DND-41 (cell line): ENCODE measurements around the gene NBL1.

Source experiments
- ATAC-seq: fragments of 200-7000 bp; cut with Tn5 transposase; 3 replicates; pipeline ENCODE4 v1.9.1; 2021; ENCODE audit warnings: low read depth; ENCODE audit not compliant: insufficient read depth
- DNase-seq: peaks from one replicate; pipeline ENCODE4 v3.0.0-alpha.2; 2020
- H2AFZ ChIP-seq: 2 replicates; pipeline ENCODE4 v1.6.0; 2012; ENCODE audit warnings: low read depth, low read length
- H3K27ac ChIP-seq: 2 replicates; pipeline ENCODE4 v1.5.1; 2012; ENCODE audit warnings: low read length, inconsistent platforms
- H3K27me3 ChIP-seq: fragments of 200-600 bp; sonication (generic); 2 replicates; pipeline ENCODE4 v1.6.0; 2012; ENCODE audit warnings: low read length, mild to moderate bottlenecking, inconsistent platforms; ENCODE audit not compliant: insufficient read depth, poor library complexity
- H3K36me3 ChIP-seq: 2 replicates; pipeline ENCODE4 v1.5.1; 2012; ENCODE audit warnings: low read length, inconsistent platforms; ENCODE audit not compliant: insufficient read depth
- H3K4me1 ChIP-seq: 2 replicates; pipeline ENCODE4 v1.5.1; 2012; ENCODE audit warnings: mild to moderate bottlenecking, low read length; ENCODE audit not compliant: insufficient read depth
- H3K4me2 ChIP-seq: 2 replicates; pipeline ENCODE4 v1.6.0; 2012; ENCODE audit warnings: mild to moderate bottlenecking, moderate library complexity, low read length, inconsistent platforms; ENCODE audit not compliant: insufficient read depth
- H3K4me3 ChIP-seq, 2 experiments: fragments of 200-600 bp in 1 of 2; shearing (Covaris generic) in 1 of 2; 2 replicates each; pipeline ENCODE4 v1.5.1; 2012 to 2016; ENCODE audit warnings: inconsistent platforms in 2 of 2, low read length in 2 of 2, mild to moderate bottlenecking in 2 of 2, low read depth in 1 of 2, moderate library complexity in 1 of 2
- H3K79me2 ChIP-seq: 2 replicates; pipeline ENCODE4 v1.6.0; 2012; ENCODE audit warnings: low read length, inconsistent platforms; ENCODE audit not compliant: insufficient read depth
- H3K9ac ChIP-seq: 2 replicates; pipeline ENCODE4 v1.6.0; 2012; ENCODE audit warnings: low read depth, mild to moderate bottlenecking, inconsistent platforms, low read length, moderate library complexity
- H3K9me3 ChIP-seq: 2 replicates; pipeline ENCODE4 v1.5.1; 2012; ENCODE audit warnings: low read length, moderate library complexity, mild to moderate bottlenecking, inconsistent platforms; ENCODE audit not compliant: insufficient read depth, severe bottlenecking
- H4K20me1 ChIP-seq: 2 replicates; pipeline ENCODE4 v1.6.0; 2012; ENCODE audit warnings: low read length; ENCODE audit not compliant: insufficient read depth
- EZH2 ChIP-seq: IDR thresholded peaks from 3 replicates; pipeline ENCODE4 v1.6.1; 2012; ENCODE audit warnings: borderline replicate concordance, low read depth, mild to moderate bottlenecking, moderate library complexity, low read length, inconsistent platforms; ENCODE audit not compliant: severe bottlenecking
- TF ChIP-seq, protein P1 (sequence below): IDR thresholded peaks from 2 replicates; pipeline ENCODE4 v1.5.1; 2012; ENCODE audit warnings: borderline replicate concordance, low read length, moderate library complexity, mild to moderate bottlenecking; ENCODE audit not compliant: poor library complexity, severe bottlenecking; ENCODE audit errors: extremely low read depth

NBL1 gene

DNA sequence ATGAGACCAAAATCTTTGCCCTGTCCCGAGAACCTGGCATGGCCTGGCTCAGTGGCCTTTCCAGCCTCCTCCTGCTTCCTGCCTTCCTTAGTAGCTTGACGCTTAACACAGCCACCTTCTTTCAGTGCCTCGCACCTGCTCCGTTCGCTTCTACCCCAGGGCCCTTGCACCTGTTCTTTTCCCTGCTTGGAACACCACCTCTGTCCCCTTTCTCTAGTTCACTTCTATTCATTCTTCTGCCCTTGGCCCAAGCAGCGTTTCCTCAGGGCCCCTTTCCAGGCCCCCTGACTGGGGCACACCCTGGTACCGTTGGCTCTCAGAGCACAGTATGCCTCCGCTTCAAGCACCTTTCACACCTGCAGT is 11.6 kb downstream of the NBL1 start:
- Histone ChIP-seq H3K4me1 (peaks cover 7% of the 10 kb centered on the region), H3K9me3 (no peaks in the 10 kb centered on the region), H3K27me3 (no peaks in the 10 kb centered on the region), H3K4me2 (no peak overlapping the region), H3K36me3 (no peaks in the 10 kb centered on the region), H4K20me1 (peaks cover 7% of the 10 kb centered on the region; the same call in 1 of the 2 replicates), H3K9ac (no peak overlapping the region), H3K79me2 (no peaks in the 10 kb centered on the region), H3K4me3 (no peak overlapping the region), H2AFZ (no peak overlapping the region), H3K27ac (no peak overlapping the region)
- ATAC-seq: no peak
- TF ChIP-seq, protein P1, sequence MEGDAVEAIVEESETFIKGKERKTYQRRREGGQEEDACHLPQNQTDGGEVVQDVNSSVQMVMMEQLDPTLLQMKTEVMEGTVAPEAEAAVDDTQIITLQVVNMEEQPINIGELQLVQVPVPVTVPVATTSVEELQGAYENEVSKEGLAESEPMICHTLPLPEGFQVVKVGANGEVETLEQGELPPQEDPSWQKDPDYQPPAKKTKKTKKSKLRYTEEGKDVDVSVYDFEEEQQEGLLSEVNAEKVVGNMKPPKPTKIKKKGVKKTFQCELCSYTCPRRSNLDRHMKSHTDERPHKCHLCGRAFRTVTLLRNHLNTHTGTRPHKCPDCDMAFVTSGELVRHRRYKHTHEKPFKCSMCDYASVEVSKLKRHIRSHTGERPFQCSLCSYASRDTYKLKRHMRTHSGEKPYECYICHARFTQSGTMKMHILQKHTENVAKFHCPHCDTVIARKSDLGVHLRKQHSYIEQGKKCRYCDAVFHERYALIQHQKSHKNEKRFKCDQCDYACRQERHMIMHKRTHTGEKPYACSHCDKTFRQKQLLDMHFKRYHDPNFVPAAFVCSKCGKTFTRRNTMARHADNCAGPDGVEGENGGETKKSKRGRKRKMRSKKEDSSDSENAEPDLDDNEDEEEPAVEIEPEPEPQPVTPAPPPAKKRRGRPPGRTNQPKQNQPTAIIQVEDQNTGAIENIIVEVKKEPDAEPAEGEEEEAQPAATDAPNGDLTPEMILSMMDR: no peak
- TF ChIP-seq EZH2: no peak
- no peak for DNase-seq

DNA sequence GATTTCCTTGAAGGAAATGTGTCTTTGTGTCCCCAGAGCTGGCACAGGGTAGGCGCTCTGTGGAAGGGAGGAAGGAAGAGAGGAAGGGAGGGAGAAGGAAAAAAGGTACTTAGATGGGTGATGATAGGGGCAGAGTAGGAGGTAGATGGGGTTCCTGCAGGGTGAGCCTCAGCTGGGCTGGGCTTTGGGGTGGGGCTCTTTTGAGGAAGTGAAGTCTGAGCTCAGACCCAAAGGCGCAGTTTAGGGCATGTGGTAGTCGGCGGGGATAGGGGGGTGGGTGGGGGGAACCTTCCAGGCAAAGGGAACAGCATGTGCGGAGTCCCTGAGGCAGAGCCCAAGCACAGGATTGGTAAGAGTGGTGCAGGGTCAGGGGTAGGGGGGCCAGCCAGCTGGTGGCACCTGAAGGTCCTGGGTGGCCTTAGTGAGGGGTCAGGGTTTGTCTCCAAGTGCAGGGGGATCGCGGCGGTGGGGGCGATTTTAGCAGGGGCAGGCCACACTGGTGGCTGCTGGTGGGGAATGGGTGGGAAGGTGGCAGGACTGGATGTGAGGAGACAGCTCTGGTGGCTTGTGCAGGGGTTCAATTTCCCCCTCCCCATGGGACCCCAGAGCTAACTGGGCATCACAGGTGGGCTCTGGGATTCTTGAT is 12.1 kb downstream of the NBL1 start:
- TF ChIP-seq, protein P1: no peak
- Histone ChIP-seq H3K9ac (no peak overlapping the region), H3K4me1 (peaks cover 7% of the 10 kb centered on the region), H3K79me2 (no peaks in the 10 kb centered on the region), H3K4me2 (no peak overlapping the region), H3K4me3 (no peak overlapping the region), H3K27me3 (no peaks in the 10 kb centered on the region), H2AFZ (no peak overlapping the region), H3K36me3 (no peaks in the 10 kb centered on the region), H3K9me3 (no peaks in the 10 kb centered on the region), H4K20me1 (peaks cover 7% of the 10 kb centered on the region; the same call in 1 of the 2 replicates), H3K27ac (no peak overlapping the region)
- ATAC-seq (no peak), DNase-seq (no peak)

GRCh38 chr1:19656780-19657466 is 12.8 kb downstream of the NBL1 start:
- DNase-seq (no peak), ATAC-seq (no peak)
- TF ChIP-seq, protein P1: no peak
- no peak for TF ChIP-seq EZH2
- H3K36me3 ChIP-seq: no peaks in the 10 kb centered on the region
- no peak overlapping the region for H2AFZ ChIP-seq
- peaks cover 7% of the 10 kb centered on the region for H3K4me1 ChIP-seq
- H3K9ac ChIP-seq: no peak overlapping the region
- H4K20me1 ChIP-seq: peaks cover 7% of the 10 kb centered on the region; the same call in 1 of the 2 replicates
- H3K4me2 ChIP-seq: no peak overlapping the region
- no peaks in the 10 kb centered on the region for H3K9me3 ChIP-seq
- H3K27ac ChIP-seq: no peak overlapping the region
- no peaks in the 10 kb centered on the region for H3K79me2 ChIP-seq
- H3K27me3 ChIP-seq: no peaks in the 10 kb centered on the region
- H3K4me3 ChIP-seq: no peak overlapping the region
